Measurements from ENCODE around the gene LMNA. TPM values are rescaled to one million over a fixed set of nuclear protein-coding genes. Genes with fewer than 3 reads are reported as not detected.
"Not testable (repeated sequence)": the region's sequence is repeated elsewhere in the genome, so short reads cannot be mapped to it uniquely, and the experiment has no call there.

LMNA gene
- total RNA-seq, 1 donor from 2014 or later: 47.7 TPM

DNA sequence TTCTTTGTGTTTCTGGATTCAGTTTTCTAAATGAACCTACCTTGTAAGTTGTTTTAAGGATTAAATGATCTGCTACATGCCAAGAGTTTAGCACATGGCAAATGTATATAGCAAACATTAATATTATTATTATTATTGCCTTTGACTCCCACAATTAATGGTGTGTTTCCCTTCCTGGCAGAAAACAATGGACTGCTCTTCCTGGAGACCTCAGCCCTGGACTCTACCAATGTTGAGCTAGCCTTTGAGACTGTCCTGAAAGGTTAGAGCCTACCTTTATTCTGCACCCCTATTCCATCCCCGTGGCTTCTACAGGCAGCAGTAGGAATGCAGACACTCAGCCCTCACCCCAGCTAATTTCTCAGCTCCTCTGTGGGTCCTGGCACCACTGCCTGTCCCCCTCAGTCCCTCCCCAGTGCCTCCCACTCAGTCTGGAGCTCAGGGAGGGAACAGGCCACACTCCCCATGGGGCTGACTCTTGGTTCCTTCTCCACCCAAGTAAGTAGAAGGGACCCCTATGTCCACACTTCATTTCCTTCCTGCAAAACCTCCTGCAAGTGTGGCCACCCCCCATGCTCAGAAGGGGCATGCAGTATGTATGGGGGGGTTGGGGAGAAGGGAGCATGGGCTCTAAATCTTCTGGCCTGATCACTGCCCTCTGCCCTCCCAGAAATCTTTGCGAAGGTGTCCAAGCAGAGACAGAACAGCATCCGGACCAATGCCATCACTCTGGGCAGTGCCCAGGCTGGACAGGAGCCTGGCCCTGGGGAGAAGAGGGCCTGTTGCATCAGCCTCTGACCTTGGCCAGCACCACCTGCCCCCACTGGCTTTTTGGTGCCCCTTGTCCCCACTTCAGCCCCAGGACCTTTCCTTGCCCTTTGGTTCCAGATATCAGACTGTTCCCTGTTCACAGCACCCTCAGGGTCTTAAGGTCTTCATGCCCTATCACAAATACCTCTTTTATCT, 44.7 kb upstream of the LMNA start:
- no peak for DNase-seq
- Mint-ChIP-seq H3K36me3 (ENCODE audit: unreplicated experiment) (no peaks in the 10 kb centered on the region), H3K4me1 (ENCODE audit: low read depth, unreplicated experiment) (peaks cover 22% of the 10 kb centered on the region), H3K9me3 (ENCODE audit: unreplicated experiment) (peaks cover 22% of the 10 kb centered on the region), H3K27ac (ENCODE audit: unreplicated experiment) (no peak overlapping the region), H3K4me3 (ENCODE audit: unreplicated experiment) (no peak overlapping the region), H3K27me3 (ENCODE audit: unreplicated experiment) (peaks cover 11% of the 10 kb centered on the region)
- TF ChIP-seq, protein P1, sequence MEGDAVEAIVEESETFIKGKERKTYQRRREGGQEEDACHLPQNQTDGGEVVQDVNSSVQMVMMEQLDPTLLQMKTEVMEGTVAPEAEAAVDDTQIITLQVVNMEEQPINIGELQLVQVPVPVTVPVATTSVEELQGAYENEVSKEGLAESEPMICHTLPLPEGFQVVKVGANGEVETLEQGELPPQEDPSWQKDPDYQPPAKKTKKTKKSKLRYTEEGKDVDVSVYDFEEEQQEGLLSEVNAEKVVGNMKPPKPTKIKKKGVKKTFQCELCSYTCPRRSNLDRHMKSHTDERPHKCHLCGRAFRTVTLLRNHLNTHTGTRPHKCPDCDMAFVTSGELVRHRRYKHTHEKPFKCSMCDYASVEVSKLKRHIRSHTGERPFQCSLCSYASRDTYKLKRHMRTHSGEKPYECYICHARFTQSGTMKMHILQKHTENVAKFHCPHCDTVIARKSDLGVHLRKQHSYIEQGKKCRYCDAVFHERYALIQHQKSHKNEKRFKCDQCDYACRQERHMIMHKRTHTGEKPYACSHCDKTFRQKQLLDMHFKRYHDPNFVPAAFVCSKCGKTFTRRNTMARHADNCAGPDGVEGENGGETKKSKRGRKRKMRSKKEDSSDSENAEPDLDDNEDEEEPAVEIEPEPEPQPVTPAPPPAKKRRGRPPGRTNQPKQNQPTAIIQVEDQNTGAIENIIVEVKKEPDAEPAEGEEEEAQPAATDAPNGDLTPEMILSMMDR (IDR thresholded peaks at IDR 0.05; ENCODE audit: partially characterized antibody, unreplicated experiment): no peak

DNA sequence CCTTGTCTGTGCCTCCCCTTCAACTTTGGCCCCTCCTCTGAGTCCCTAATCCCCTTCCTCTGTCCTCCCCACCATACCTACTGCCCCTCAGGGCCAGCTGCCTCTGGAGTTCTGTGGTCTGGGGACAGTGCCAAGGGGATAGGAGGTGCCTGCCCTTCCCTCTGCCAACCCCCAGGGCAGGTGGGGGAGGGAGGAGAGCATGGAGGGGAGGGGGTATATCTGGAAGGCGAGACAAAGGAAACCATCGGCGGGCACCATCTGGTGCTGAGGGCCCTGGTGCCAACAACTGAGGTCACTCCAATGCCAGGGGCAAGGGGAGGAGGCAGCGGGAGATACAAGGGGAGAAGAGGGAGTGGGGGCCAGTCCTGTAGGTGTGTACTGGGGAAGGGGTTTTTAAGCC, 44.0 kb upstream of the LMNA start:
- Mint-ChIP-seq H3K4me3 (ENCODE audit: unreplicated experiment) (peak overlapping the region; percentile 34), H3K36me3 (ENCODE audit: unreplicated experiment) (no peaks in the 10 kb centered on the region), H3K9me3 (ENCODE audit: unreplicated experiment) (peaks cover 24% of the 10 kb centered on the region), H3K27me3 (ENCODE audit: unreplicated experiment) (peaks cover 11% of the 10 kb centered on the region), H3K4me1 (ENCODE audit: low read depth, unreplicated experiment) (peaks cover 29% of the 10 kb centered on the region), H3K27ac (ENCODE audit: unreplicated experiment) (no peak overlapping the region)
- TF ChIP-seq, protein P1 (IDR thresholded peaks at IDR 0.05; ENCODE audit: partially characterized antibody, unreplicated experiment): no peak
- no peak for DNase-seq

DNA sequence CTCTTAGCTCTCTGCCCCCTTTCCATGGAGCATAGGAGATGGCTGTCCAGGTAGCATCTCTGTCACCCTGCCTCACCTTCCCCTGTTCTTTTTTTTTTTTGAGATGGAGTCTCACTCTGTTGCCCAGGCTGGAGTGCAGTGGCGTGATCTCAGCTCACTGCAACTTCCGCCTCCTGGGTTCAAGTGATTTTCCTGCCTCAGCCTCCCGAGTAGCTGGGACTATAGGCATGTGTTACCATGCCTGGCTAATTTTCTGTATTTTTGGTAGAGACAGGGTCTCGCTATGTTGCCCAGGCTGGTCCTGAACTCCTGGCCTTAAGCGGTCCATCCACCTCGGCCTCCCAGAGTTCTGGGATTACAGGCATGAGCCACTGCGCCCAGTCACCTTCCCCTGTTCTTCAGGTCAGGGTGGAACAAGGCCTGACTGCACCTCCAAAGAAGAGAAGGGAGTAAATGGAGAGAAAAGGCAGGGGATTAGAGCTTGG, 43.1 kb upstream of the LMNA start:
- H3K27me3 Mint-ChIP-seq (ENCODE audit: unreplicated experiment): peaks cover 11% of the 10 kb centered on the region
- H3K9me3 Mint-ChIP-seq (ENCODE audit: unreplicated experiment): peaks cover 24% of the 10 kb centered on the region
- peaks cover 29% of the 10 kb centered on the region for H3K4me1 Mint-ChIP-seq (ENCODE audit: low read depth, unreplicated experiment)
- not testable (repeated sequence) for DNase-seq; H3K36me3 Mint-ChIP-seq (ENCODE audit: unreplicated experiment); H3K27ac Mint-ChIP-seq (ENCODE audit: unreplicated experiment); H3K4me3 Mint-ChIP-seq (ENCODE audit: unreplicated experiment)

DNA sequence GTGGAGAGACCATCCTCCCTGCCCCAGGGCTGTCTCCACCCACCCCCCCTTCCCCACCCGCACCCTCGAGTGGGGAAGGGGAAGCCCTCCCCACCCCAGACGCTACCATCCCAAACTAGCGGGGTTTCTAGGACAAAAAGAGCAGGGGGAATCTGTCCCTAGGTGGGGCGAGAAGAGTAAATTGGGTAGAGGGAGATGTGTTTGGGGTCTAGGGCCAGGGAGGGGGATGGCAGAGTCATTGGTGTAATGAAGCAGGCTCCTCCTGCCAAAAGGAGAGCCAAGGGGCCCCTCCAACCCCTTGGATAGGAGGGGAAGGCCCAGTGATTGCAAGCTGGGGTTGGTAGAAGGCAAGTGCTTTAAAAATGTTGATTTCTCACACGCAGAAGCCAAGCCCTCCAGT, 42.3 kb upstream of the LMNA start:
- peak overlapping the region; percentile 46 for H3K4me3 Mint-ChIP-seq (ENCODE audit: unreplicated experiment)
- peaks cover 11% of the 10 kb centered on the region for H3K27me3 Mint-ChIP-seq (ENCODE audit: unreplicated experiment)
- no peak for DNase-seq
- no peaks in the 10 kb centered on the region for H3K36me3 Mint-ChIP-seq (ENCODE audit: unreplicated experiment)
- peaks cover 22% of the 10 kb centered on the region for H3K9me3 Mint-ChIP-seq (ENCODE audit: unreplicated experiment)
- peaks cover 33% of the 10 kb centered on the region for H3K4me1 Mint-ChIP-seq (ENCODE audit: low read depth, unreplicated experiment)
- TF ChIP-seq, protein P1 (IDR thresholded peaks at IDR 0.05; ENCODE audit: partially characterized antibody, unreplicated experiment): no peak
- H3K27ac Mint-ChIP-seq (ENCODE audit: unreplicated experiment): no peak overlapping the region

DNA sequence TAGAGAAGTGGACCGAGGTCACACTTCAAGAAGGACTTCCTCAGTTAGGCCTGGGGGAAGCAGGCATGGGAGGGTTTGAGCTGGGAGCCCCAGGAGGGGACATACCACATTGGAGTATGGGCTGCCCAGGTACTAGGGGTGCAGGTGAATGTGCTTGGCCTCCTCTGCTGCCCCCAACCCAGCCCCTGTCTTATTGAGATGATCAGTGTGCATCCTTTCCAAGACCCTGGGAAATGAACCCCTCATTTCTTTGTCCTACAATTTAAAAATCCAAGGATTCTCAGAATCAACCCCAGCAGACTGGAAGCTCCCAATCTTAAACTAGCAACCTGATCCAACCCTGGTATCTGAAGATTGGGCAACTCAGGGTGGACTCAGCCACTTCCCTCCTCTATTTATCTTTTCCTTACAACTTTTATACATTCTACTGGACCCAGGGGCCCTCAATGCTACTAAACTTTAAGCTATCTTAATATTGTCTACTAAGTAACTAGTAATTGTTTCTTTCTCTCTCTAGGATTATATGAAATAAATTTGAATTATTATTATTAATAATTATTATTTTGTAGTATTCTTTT, 41.3 kb upstream of the LMNA start:
- peaks cover 43% of the 10 kb centered on the region for H3K4me1 Mint-ChIP-seq (ENCODE audit: low read depth, unreplicated experiment)

More for the DNA sequence above, 41.3 kb upstream of the LMNA start:
- TF ChIP-seq, protein P1 (IDR thresholded peaks at IDR 0.05; ENCODE audit: partially characterized antibody, unreplicated experiment): no peak
- Mint-ChIP-seq H3K4me3 (ENCODE audit: unreplicated experiment) (peak overlapping the region; percentile 67), H3K9me3 (ENCODE audit: unreplicated experiment) (peaks cover 23% of the 10 kb centered on the region), H3K27me3 (ENCODE audit: unreplicated experiment) (peaks cover 15% of the 10 kb centered on the region), H3K27ac (ENCODE audit: unreplicated experiment) (peak overlapping the region; percentile 70), H3K36me3 (ENCODE audit: unreplicated experiment) (no peaks in the 10 kb centered on the region)
- DNase-seq: no peak
